ENCODE results near the gene GDF10.

The GDF10 gene

DNA sequence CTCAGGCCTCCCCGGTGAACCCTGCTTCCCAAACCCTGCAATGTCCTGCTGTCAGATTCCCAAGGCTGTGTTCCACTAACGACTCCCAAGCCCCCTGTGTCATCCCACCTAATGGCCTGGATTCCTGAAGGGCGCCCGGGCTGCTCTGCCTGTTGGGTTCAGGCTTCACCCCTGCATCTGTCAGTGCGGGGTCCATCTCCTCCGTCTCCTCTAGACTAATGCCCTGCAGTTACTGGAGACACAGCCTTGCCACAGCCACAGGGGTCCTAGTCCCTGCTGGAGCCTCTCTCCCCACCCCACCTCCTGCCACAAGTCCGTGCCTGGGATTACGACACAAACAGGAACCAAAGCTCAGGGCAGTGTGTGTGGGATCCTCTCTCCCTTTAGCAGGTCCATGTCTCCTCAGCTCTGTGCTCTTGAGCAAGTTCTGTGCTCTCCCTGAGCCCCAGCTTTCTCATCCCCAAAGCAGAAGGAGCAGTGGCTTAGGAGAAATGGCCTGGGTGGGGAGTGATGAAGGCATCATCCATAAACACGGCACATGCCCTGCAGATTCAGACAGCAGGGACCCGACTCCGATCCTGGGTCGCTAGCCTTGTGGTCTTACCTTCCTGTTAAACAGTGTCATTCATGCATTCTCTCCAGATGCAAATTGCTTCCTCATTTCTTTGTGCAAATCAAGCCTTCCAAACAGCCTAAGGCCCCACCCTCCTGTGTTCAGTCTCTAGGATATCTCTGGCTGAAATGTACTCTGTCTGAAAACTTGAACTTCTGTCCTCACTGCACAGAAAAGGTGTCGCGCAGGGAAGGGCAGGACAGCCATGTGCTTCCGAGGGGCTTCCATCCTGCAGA lies 40.0 kb downstream of the GDF10 start:
- H3K27me3 ChIP-seq (ENCODE audit: insufficient read depth, low read length) = no peaks in the 10 kb centered on the region
- H3K36me3 ChIP-seq (ENCODE audit: insufficient read depth, low read length) = no peaks in the 10 kb centered on the region
- H3K4me1 ChIP-seq (ENCODE audit: insufficient read depth, low read length) = no peaks in the 10 kb centered on the region
- H3K9me3 ChIP-seq (ENCODE audit: low read length) = no peaks in the 10 kb centered on the region
- no peak overlapping the region for H3K4me3 ChIP-seq (ENCODE audit: low read length)
- H2AFZ ChIP-seq (ENCODE audit: low read depth, low read length) = no peak overlapping the region

DNA sequence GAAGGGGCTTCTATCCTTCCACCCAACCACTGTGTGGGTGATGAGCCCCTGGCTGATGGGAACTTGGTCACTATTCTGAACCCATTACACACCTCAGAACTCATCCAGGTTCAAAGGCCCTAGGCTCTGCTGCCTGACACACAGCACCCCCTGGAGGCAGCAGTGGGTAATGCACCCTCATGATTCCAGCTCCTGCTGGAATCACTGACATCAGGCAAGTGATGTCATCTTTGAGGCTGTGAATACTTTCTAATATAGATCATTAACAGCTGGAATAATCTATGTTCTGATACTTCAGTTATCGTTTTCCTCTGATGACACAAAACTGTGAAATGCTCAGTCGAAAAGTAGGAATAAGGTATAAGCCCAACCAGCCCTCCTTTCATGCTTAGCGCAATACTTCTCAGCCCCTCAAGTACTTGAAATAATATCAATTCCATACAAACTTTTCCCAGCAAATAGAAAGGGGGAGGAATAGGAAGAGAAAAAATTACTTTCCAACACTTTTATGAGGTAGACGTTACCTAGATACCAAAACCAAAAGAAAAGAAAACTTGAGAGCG lies 40.7 kb downstream of the GDF10 start:
- no peak overlapping the region for H3K4me3 ChIP-seq (ENCODE audit: low read length)
- H2AFZ ChIP-seq (ENCODE audit: low read depth, low read length) = no peak overlapping the region
- H3K36me3 ChIP-seq (ENCODE audit: insufficient read depth, low read length) = no peaks in the 10 kb centered on the region
- H3K4me1 ChIP-seq (ENCODE audit: insufficient read depth, low read length) = no peaks in the 10 kb centered on the region
- H3K27me3 ChIP-seq (ENCODE audit: insufficient read depth, low read length) = no peaks in the 10 kb centered on the region
- H3K9me3 ChIP-seq (ENCODE audit: low read length) = no peaks in the 10 kb centered on the region

DNA sequence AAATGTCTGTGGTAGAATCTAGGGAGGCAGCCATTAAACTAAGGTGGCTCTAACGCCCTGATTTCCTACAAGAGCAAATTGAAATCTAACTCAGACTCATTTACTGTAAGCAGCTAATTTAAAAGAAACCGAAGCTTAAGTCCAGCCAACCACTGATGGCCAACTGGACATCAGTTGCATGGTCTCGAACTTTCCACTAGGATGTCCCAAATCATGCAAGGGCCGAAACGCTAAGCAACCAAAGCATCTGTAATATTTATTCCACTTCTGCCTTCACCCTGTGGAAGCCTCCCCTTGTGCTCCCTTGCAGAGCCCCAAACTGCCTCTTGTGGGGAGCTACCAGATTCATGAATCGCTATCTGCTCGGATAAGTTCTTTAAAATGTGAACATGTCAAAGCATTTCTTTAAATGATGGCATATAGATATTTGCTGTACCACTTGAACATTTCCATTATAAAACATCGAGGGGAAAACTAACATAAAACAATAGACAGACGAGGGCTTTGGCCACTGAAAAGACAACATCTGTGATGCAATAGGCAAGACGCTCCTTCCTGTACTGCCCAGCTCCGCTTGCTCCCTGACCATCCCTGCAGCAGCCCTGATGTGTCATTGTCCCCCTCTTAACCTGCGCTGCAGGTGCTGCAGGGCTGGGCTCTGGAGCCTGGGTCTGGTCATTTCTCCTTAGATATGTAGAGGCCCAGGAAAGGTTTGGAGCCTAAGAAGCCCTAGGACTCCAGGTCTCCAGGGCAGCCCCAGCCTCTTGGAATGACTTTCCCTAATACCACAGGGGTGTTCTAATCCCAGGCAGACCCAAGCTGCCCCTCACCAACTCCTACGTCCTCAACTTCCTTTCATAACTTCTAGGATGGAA lies 45.2 kb downstream of the GDF10 start:
- H2AFZ ChIP-seq (ENCODE audit: low read depth, low read length) = no peak overlapping the region
- no peaks in the 10 kb centered on the region for H3K9me3 ChIP-seq (ENCODE audit: low read length)
- no peaks in the 10 kb centered on the region for H3K27me3 ChIP-seq (ENCODE audit: insufficient read depth, low read length)
- no peaks in the 10 kb centered on the region for H3K4me1 ChIP-seq (ENCODE audit: insufficient read depth, low read length)
- no peak overlapping the region for H3K4me3 ChIP-seq (ENCODE audit: low read length)
- H3K36me3 ChIP-seq (ENCODE audit: insufficient read depth, low read length) = no peaks in the 10 kb centered on the region

DNA sequence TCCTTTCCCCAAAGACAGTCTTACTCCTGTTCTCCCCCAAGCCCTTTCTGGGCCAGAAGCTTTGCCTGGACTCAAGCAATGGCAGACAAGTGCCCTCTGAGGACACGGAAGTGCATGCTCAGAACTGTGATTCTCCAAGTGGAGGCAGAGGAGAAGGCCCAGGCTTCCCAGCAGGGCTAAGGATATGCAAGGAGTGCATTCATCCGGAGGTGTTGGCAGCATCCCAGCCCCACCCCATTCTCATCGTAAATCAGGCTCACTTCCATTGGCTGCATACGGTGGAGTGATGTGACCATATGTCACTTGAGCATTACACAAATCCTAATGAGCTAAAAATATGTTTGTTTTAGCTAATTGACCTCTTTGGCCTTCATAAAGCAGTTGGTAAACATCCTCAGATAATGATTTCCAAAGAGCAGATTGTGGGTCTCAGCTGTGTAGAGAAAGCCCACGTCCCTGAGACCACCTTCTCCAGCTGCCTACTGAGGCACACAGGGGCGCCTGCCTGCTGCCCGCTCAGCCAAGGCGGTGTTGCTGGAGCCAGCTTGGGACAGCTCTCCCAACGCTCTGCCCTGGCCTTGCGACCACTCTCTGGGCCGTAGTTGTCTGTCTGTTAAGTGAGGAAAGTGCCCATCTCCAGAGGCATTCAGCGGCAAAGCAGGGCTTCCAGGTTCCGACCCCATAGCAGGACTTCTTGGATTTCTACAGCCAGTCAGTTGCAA lies 46.7 kb downstream of the GDF10 start:
- no peak overlapping the region for H3K4me3 ChIP-seq (ENCODE audit: low read length)
- H3K4me1 ChIP-seq (ENCODE audit: insufficient read depth, low read length) = no peaks in the 10 kb centered on the region
- no peak overlapping the region for H2AFZ ChIP-seq (ENCODE audit: low read depth, low read length)
- no peaks in the 10 kb centered on the region for H3K36me3 ChIP-seq (ENCODE audit: insufficient read depth, low read length)
- no peaks in the 10 kb centered on the region for H3K27me3 ChIP-seq (ENCODE audit: insufficient read depth, low read length)
- no peaks in the 10 kb centered on the region for H3K9me3 ChIP-seq (ENCODE audit: low read length)

DNA sequence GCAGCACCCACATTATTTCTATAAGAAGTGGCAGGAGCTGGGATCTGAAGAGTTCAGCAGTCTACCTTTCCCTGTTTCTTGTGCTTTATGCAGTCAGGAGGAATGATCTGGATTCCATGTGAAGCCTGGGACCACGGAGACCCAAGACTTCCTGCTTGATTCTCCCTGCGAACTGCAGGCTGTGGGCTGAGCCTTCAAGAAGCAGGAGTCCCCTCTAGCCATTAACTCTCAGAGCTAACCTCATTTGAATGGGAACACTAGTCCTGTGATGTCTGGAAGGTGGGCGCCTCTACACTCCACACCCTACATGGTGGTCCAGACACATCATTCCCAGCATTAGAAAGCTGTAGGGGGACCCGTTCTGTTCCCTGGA lies 47.3 kb downstream of the GDF10 start:
- no peaks in the 10 kb centered on the region for H3K9me3 ChIP-seq (ENCODE audit: low read length)
- no peak overlapping the region for H3K4me3 ChIP-seq (ENCODE audit: low read length)
- no peaks in the 10 kb centered on the region for H3K27me3 ChIP-seq (ENCODE audit: insufficient read depth, low read length)
- H2AFZ ChIP-seq (ENCODE audit: low read depth, low read length) = no peak overlapping the region
- no peaks in the 10 kb centered on the region for H3K36me3 ChIP-seq (ENCODE audit: insufficient read depth, low read length)
- H3K4me1 ChIP-seq (ENCODE audit: insufficient read depth, low read length) = no peaks in the 10 kb centered on the region

DNA sequence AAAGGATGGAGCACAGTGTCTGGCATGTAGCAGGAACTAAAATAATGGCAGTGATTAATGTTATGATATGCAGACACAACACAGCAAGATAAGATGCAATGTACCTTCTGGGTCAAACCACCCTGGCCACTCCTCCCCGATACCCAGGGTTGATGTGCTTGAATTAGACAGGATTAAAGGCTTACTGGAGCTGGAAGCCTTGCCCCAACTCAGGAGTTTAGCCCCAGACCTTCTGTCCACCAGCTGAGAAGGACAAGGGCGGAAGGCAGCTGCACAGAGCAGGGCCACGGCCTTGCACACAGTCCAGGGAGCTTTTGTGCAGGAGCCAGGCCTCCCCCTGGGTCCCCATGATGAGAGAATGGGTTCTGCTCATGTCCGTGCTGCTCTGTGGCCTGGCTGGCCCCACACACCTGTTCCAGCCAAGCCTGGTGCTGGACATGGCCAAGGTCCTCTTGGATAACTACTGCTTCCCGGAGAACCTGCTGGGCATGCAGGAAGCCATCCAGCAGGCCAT lies 48.2 kb downstream of the GDF10 start, which contains the start of gene RBP3:
Gene RBP3, plus strand, starts transcription at position 226 of the 514 bp plus-strand sequence. Its CDS starts 122 bp downstream, at position 348.
- peaks cover 2% of the 10 kb centered on the region for H3K27me3 ChIP-seq (ENCODE audit: insufficient read depth, low read length)
- H2AFZ ChIP-seq (ENCODE audit: low read depth, low read length) = no peak within 1 kb of the TSS
- H3K9me3 ChIP-seq (ENCODE audit: low read length) = no peaks in the 10 kb centered on the region
- H3K36me3 ChIP-seq (ENCODE audit: insufficient read depth, low read length) = no peaks in the 10 kb centered on the region
- H3K4me1 ChIP-seq (ENCODE audit: insufficient read depth, low read length) = no peaks in the 10 kb centered on the region
- H3K4me3 ChIP-seq (ENCODE audit: low read length) = no peak within 1 kb of the TSS

DNA sequence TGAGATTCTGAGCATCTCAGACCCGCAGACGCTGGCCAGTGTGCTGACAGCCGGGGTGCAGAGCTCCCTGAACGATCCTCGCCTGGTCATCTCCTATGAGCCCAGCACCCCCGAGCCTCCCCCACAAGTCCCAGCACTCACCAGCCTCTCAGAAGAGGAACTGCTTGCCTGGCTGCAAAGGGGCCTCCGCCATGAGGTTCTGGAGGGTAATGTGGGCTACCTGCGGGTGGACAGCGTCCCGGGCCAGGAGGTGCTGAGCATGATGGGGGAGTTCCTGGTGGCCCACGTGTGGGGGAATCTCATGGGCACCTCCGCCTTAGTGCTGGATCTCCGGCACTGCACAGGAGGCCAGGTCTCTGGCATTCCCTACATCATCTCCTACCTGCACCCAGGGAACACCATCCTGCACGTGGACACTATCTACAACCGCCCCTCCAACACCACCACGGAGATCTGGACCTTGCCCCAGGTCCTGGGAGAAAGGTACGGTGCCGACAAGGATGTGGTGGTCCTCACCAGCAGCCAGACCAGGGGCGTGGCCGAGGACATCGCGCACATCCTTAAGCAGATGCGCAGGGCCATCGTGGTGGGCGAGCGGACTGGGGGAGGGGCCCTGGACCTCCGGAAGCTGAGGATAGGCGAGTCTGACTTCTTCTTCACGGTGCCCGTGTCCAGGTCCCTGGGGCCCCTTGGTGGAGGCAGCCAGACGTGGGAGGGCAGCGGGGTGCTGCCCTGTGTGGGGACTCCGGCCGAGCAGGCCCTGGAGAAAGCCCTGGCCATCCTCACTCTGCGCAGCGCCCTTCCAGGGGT lies 48.9 kb downstream of the GDF10 start:
- H3K4me1 ChIP-seq (ENCODE audit: insufficient read depth, low read length) = no peaks in the 10 kb centered on the region
- H2AFZ ChIP-seq (ENCODE audit: low read depth, low read length) = no peak overlapping the region
- no peaks in the 10 kb centered on the region for H3K9me3 ChIP-seq (ENCODE audit: low read length)
- H3K4me3 ChIP-seq (ENCODE audit: low read length) = no peak overlapping the region
- H3K27me3 ChIP-seq (ENCODE audit: insufficient read depth, low read length) = peaks cover 5% of the 10 kb centered on the region
- H3K36me3 ChIP-seq (ENCODE audit: insufficient read depth, low read length) = no peaks in the 10 kb centered on the region

DNA sequence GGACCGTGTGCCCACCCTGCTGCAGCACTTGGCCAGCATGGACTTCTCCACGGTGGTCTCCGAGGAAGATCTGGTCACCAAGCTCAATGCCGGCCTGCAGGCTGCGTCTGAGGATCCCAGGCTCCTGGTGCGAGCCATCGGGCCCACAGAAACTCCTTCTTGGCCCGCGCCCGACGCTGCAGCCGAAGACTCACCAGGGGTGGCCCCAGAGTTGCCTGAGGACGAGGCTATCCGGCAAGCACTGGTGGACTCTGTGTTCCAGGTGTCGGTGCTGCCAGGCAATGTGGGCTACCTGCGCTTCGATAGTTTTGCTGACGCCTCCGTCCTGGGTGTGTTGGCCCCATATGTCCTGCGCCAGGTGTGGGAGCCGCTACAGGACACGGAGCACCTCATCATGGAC lies 49.5 kb downstream of the GDF10 start:
- no peaks in the 10 kb centered on the region for H3K36me3 ChIP-seq (ENCODE audit: insufficient read depth, low read length)
- H3K4me1 ChIP-seq (ENCODE audit: insufficient read depth, low read length) = no peaks in the 10 kb centered on the region
- no peak overlapping the region for H3K4me3 ChIP-seq (ENCODE audit: low read length)
- peaks cover 5% of the 10 kb centered on the region for H3K27me3 ChIP-seq (ENCODE audit: insufficient read depth, low read length)
- H2AFZ ChIP-seq (ENCODE audit: low read depth, low read length) = no peak overlapping the region
- no peaks in the 10 kb centered on the region for H3K9me3 ChIP-seq (ENCODE audit: low read length)

DNA sequence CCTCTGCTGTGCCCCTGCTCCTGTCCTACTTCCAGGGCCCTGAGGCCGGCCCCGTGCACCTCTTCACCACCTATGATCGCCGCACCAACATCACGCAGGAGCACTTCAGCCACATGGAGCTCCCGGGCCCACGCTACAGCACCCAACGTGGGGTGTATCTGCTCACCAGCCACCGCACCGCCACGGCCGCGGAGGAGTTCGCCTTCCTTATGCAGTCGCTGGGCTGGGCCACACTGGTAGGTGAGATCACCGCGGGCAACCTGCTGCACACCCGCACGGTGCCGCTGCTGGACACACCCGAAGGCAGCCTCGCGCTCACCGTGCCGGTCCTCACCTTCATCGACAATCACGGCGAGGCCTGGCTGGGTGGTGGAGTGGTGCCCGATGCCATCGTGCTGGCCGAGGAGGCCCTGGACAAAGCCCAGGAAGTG lies 50.0 kb downstream of the GDF10 start:
- no peaks in the 10 kb centered on the region for H3K36me3 ChIP-seq (ENCODE audit: insufficient read depth, low read length)
- H3K4me3 ChIP-seq (ENCODE audit: low read length) = no peak overlapping the region
- no peaks in the 10 kb centered on the region for H3K4me1 ChIP-seq (ENCODE audit: insufficient read depth, low read length)
- no peaks in the 10 kb centered on the region for H3K9me3 ChIP-seq (ENCODE audit: low read length)
- peaks cover 5% of the 10 kb centered on the region for H3K27me3 ChIP-seq (ENCODE audit: insufficient read depth, low read length)
- H2AFZ ChIP-seq (ENCODE audit: low read depth, low read length) = no peak overlapping the region

DNA sequence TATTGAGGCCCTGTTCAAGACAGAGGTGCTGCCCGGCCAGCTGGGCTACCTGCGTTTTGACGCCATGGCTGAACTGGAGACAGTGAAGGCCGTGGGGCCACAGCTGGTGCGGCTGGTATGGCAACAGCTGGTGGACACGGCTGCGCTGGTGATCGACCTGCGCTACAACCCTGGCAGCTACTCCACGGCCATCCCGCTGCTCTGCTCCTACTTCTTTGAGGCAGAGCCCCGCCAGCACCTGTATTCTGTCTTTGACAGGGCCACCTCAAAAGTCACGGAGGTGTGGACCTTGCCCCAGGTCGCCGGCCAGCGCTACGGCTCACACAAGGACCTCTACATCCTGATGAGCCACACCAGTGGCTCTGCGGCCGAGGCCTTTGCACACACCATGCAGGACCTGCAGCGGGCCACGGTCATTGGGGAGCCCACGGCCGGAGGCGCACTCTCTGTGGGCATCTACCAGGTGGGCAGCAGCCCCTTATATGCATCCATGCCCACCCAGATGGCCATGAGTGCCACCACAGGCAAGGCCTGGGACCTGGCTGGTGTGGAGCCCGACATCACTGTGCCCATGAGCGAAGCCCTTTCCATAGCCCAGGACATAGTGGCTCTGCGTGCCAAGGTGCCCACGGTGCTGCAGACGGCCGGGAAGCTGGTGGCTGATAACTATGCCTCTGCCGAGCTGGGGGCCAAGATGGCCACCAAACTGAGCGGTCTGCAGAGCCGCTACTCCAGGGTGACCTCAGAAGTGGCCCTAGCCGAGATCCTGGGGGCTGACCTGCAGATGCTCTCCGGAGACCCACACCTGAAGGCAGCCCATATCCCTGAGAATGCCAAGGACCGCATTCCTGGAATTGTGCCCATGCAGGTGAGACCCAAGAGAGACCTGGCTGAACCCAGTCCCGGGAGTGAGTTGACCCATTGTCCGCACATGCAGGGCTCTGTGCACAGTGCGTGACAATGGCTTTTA lies 51.0 kb downstream of the GDF10 start:
- Histone ChIP-seq H3K27me3 (ENCODE audit: insufficient read depth, low read length) (peaks cover 5% of the 10 kb centered on the region), H3K4me3 (ENCODE audit: low read length) (no peak overlapping the region), H3K4me1 (ENCODE audit: insufficient read depth, low read length) (no peaks in the 10 kb centered on the region), H2AFZ (ENCODE audit: low read depth, low read length) (no peak overlapping the region), H3K9me3 (ENCODE audit: low read length) (no peaks in the 10 kb centered on the region), H3K36me3 (ENCODE audit: insufficient read depth, low read length) (no peaks in the 10 kb centered on the region)
